Erythroblast (primary cell): ENCODE data around the gene CHCHD3.

ENCODE experiments used
- GATA1 ChIP-seq: IDR thresholded peaks from 2 replicates; pipeline ENCODE4 v1.6.1; 2011; ENCODE audit warnings: low read depth, mild to moderate bottlenecking, control low read depth, low read length, moderate library complexity
- POLR2A ChIP-seq: IDR thresholded peaks from 2 replicates; pipeline ENCODE4 v1.6.1; 2011; ENCODE audit warnings: mild to moderate bottlenecking, low read length

GRCh38 chr7:132804849-132805485, 276.9 kb downstream of the CHCHD3 start:
- TF ChIP-seq POLR2A, result no peak
- TF ChIP-seq GATA1, result no peak
